Upper lobe of left lung (tissue), 4 donors: Measurements from ENCODE around the gene IRX2.

ENCODE experiments used
- EP300 ChIP-seq, 4 donors: sonication (generic); formaldehyde crosslinking; IDR thresholded peaks; one replicate each; pipeline ENCODE4 v1.5.1; 2017; ENCODE audit warnings: antibody characterized with exemption in 4 of 4, control low read depth in 2 of 4
- TF ChIP-seq, protein P1 (sequence below), 6 experiments: fragments of 450-650 bp in 4 of 6; fragments of 200-600 bp in 2 of 6; sonication (generic) in 2 of 6; IDR thresholded peaks; one replicate each; pipeline ENCODE4 v1.5.1; 2016 to 2019; ENCODE audit warnings: antibody characterized with exemption in 6 of 6

DNA sequence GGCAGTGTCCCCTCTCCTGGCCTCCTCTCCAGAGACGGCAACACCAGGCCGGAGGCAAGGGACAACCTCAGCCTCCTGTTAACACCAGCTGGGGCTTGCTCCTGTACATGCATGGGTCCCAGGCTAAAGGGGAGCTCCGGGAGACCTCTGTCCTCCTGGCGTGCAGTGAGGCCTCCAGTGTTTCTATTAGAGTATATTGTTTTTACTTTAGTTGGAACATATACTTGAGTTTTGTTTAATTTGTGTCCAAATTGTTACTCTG is 12.0 kb upstream of the IRX2 start:
- TF ChIP-seq, protein P1, sequence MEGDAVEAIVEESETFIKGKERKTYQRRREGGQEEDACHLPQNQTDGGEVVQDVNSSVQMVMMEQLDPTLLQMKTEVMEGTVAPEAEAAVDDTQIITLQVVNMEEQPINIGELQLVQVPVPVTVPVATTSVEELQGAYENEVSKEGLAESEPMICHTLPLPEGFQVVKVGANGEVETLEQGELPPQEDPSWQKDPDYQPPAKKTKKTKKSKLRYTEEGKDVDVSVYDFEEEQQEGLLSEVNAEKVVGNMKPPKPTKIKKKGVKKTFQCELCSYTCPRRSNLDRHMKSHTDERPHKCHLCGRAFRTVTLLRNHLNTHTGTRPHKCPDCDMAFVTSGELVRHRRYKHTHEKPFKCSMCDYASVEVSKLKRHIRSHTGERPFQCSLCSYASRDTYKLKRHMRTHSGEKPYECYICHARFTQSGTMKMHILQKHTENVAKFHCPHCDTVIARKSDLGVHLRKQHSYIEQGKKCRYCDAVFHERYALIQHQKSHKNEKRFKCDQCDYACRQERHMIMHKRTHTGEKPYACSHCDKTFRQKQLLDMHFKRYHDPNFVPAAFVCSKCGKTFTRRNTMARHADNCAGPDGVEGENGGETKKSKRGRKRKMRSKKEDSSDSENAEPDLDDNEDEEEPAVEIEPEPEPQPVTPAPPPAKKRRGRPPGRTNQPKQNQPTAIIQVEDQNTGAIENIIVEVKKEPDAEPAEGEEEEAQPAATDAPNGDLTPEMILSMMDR (IDR thresholded peaks at IDR 0.05), result no peak
- TF ChIP-seq EP300 (IDR thresholded peaks at IDR 0.05), result no peak
